Measurements from ENCODE around the gene SERPINA5.

SERPINA5 gene

GRCh38 chr14:94620597-94620996 is 39.4 kb downstream of the SERPINA5 start:
- no peak overlapping the region for H3K4me3 ChIP-seq (ENCODE audit: low read depth, low read length)
- H2AFZ ChIP-seq (ENCODE audit: insufficient read depth, low read length, poor library complexity): no peak overlapping the region
- H3K4me2 ChIP-seq (ENCODE audit: low read length): no peak overlapping the region
- H2BK5ac ChIP-seq (ENCODE audit: low read depth, low read length, poor library complexity): no peak overlapping the region
- no peak overlapping the region for H3K27ac ChIP-seq (ENCODE audit: low read depth, low read length)
- no peaks in the 10 kb centered on the region for H3K79me2 ChIP-seq (ENCODE audit: control insufficient read depth, insufficient read depth, low read length, poor library complexity)
- H3K4me1 ChIP-seq (ENCODE audit: control insufficient read depth in 1 of 2, insufficient read depth in 2 of 2, low read length in 2 of 2): no peaks in the 10 kb centered on the region
- no peak for DNase-seq
- no CpG with 5 or more reads among the region's 6 CpGs for WGBS (ENCODE audit: extremely low coverage, insufficient coverage, insufficient read length)
- no peak overlapping the region for H2AK5ac ChIP-seq (ENCODE audit: low read length)
- H4K91ac ChIP-seq (ENCODE audit: low read depth, low read length): no peak overlapping the region
- no peak overlapping the region for H3K14ac ChIP-seq (ENCODE audit: low read length)
- H3K36me3 ChIP-seq (ENCODE audit: control insufficient read depth in 1 of 2, insufficient read depth in 2 of 2, low read length in 2 of 2): no peaks in the 10 kb centered on the region
- H3K27me3 ChIP-seq (ENCODE audit: insufficient read depth, low read length): no peaks in the 10 kb centered on the region
- H2BK120ac ChIP-seq (ENCODE audit: insufficient read depth, low read length, poor library complexity): no peak overlapping the region
- no peak overlapping the region for H3K23ac ChIP-seq (ENCODE audit: low read length)
- peaks cover 18% of the 10 kb centered on the region for H3K9me3 ChIP-seq (ENCODE audit: insufficient read depth, low read depth, low read length)
- no peak overlapping the region for H3K18ac ChIP-seq (ENCODE audit: low read length)
- H3K4ac ChIP-seq (ENCODE audit: low read depth, low read length): no peak overlapping the region
- H4K8ac ChIP-seq (ENCODE audit: low read depth, low read length): no peak overlapping the region
- H3K9ac ChIP-seq (ENCODE audit: low read length): no peak overlapping the region
- no peaks in the 10 kb centered on the region for H3K79me1 ChIP-seq (ENCODE audit: low read length)
- H4K12ac ChIP-seq (ENCODE audit: low read depth, low read length): no peak overlapping the region
- H2BK12ac ChIP-seq (ENCODE audit: low read length): no peak overlapping the region

DNA sequence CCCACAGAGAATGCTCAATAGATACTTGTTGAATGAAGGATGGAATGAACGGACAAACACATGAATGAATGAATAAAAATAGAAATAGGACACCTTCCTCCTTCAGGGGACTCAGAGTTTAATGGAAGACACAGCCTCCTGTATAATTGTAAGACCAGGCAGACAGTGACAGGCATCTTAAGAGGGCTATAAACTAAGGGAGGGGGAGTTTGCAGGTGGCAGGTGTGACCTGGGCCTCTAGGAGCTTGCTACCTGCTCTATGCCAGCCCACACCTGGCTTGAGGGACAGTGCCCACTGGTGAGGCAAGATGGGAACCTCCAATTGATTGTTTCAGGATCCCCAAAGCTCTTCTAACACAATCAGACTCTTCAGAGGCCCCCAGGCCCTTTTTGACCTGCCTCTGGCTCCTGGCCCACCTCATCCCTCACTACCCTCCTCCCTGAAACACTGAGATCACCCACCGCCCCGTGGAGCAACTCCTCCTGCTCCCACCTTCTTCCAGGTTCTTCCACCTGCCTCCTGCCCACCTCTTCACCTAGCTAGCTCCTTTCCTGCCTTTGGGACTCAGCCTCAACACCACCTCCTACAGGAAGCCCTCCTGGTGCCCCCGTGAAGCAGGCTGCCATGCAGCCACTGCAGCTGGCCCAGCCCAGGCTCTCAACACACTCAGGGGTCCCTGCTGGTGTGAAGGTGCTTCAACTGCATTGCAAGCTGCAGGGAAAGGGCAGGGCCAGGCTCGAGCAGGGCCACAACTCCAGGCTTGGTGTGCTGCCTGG is 40.3 kb downstream of the SERPINA5 start:
- H2BK12ac ChIP-seq (ENCODE audit: low read length): no peak overlapping the region
- H3K27ac ChIP-seq (ENCODE audit: low read depth, low read length): no peak overlapping the region
- no peak overlapping the region for H4K91ac ChIP-seq (ENCODE audit: low read depth, low read length)
- no peak overlapping the region for H2BK5ac ChIP-seq (ENCODE audit: low read depth, low read length, poor library complexity)
- no peak overlapping the region for H3K23ac ChIP-seq (ENCODE audit: low read length)
- H3K18ac ChIP-seq (ENCODE audit: low read length): no peak overlapping the region
- no peak for DNase-seq
- H3K9ac ChIP-seq (ENCODE audit: low read length): no peak overlapping the region
- H3K79me1 ChIP-seq (ENCODE audit: low read length): no peaks in the 10 kb centered on the region
- no peak overlapping the region for H2BK120ac ChIP-seq (ENCODE audit: insufficient read depth, low read length, poor library complexity)
- H3K4me3 ChIP-seq (ENCODE audit: low read depth, low read length): peak overlapping the region; percentile 4
- H3K4me1 ChIP-seq (ENCODE audit: control insufficient read depth in 1 of 2, insufficient read depth in 2 of 2, low read length in 2 of 2): no peaks in the 10 kb centered on the region
- no peak overlapping the region for H4K12ac ChIP-seq (ENCODE audit: low read depth, low read length)
- WGBS (ENCODE audit: extremely low coverage, insufficient coverage, insufficient read length): no CpG with 5 or more reads among the region's 5 CpGs
- no peak overlapping the region for H3K4ac ChIP-seq (ENCODE audit: low read depth, low read length)
- no peak overlapping the region for H2AK5ac ChIP-seq (ENCODE audit: low read length)
- no peaks in the 10 kb centered on the region for H3K79me2 ChIP-seq (ENCODE audit: control insufficient read depth, insufficient read depth, low read length, poor library complexity)
- no peaks in the 10 kb centered on the region for H3K27me3 ChIP-seq (ENCODE audit: insufficient read depth, low read length)
- H4K8ac ChIP-seq (ENCODE audit: low read depth, low read length): no peak overlapping the region
- H2AFZ ChIP-seq (ENCODE audit: insufficient read depth, low read length, poor library complexity): no peak overlapping the region
- H3K36me3 ChIP-seq (ENCODE audit: control insufficient read depth in 1 of 2, insufficient read depth in 2 of 2, low read length in 2 of 2): no peaks in the 10 kb centered on the region
- H3K14ac ChIP-seq (ENCODE audit: low read length): no peak overlapping the region
- peaks cover 15% of the 10 kb centered on the region for H3K9me3 ChIP-seq (ENCODE audit: insufficient read depth, low read depth, low read length)
- no peak overlapping the region for H3K4me2 ChIP-seq (ENCODE audit: low read length)

- no peak overlapping the region for H4K91ac ChIP-seq (ENCODE audit: low read depth, low read length)
- no peak overlapping the region for H2BK12ac ChIP-seq (ENCODE audit: low read length)
- H2AK5ac ChIP-seq (ENCODE audit: low read length): no peak overlapping the region
- H4K8ac ChIP-seq (ENCODE audit: low read depth, low read length): no peak overlapping the region
- no peak overlapping the region for H2BK120ac ChIP-seq (ENCODE audit: insufficient read depth, low read length, poor library complexity)
- WGBS (ENCODE audit: extremely low coverage, insufficient coverage, insufficient read length): no CpG with 5 or more reads among the region's 6 CpGs
- H3K79me1 ChIP-seq (ENCODE audit: low read length): no peaks in the 10 kb centered on the region
- no peaks in the 10 kb centered on the region for H3K4me1 ChIP-seq (ENCODE audit: control insufficient read depth in 1 of 2, insufficient read depth in 2 of 2, low read length in 2 of 2)
- peaks cover 15% of the 10 kb centered on the region for H3K9me3 ChIP-seq (ENCODE audit: insufficient read depth, low read depth, low read length)
- H3K4me3 ChIP-seq (ENCODE audit: low read depth, low read length): no peak overlapping the region
- no peak overlapping the region for H3K9ac ChIP-seq (ENCODE audit: low read length)
- no peak overlapping the region for H2AFZ ChIP-seq (ENCODE audit: insufficient read depth, low read length, poor library complexity)
- no peak for DNase-seq
- H3K36me3 ChIP-seq (ENCODE audit: control insufficient read depth in 1 of 2, insufficient read depth in 2 of 2, low read length in 2 of 2): no peaks in the 10 kb centered on the region
- no peaks in the 10 kb centered on the region for H3K27me3 ChIP-seq (ENCODE audit: insufficient read depth, low read length)
- no peak overlapping the region for H3K14ac ChIP-seq (ENCODE audit: low read length)
- H3K18ac ChIP-seq (ENCODE audit: low read length): no peak overlapping the region
- no peak overlapping the region for H4K12ac ChIP-seq (ENCODE audit: low read depth, low read length)
- H3K4ac ChIP-seq (ENCODE audit: low read depth, low read length): no peak overlapping the region
- no peak overlapping the region for H3K27ac ChIP-seq (ENCODE audit: low read depth, low read length)
- no peak overlapping the region for H3K4me2 ChIP-seq (ENCODE audit: low read length)
- no peak overlapping the region for H2BK5ac ChIP-seq (ENCODE audit: low read depth, low read length, poor library complexity)
- H3K23ac ChIP-seq (ENCODE audit: low read length): no peak overlapping the region
- no peaks in the 10 kb centered on the region for H3K79me2 ChIP-seq (ENCODE audit: control insufficient read depth, insufficient read depth, low read length, poor library complexity)
Measured at GRCh38 chr14:94622653-94623421, 41.6 kb downstream of the SERPINA5 start.

DNA sequence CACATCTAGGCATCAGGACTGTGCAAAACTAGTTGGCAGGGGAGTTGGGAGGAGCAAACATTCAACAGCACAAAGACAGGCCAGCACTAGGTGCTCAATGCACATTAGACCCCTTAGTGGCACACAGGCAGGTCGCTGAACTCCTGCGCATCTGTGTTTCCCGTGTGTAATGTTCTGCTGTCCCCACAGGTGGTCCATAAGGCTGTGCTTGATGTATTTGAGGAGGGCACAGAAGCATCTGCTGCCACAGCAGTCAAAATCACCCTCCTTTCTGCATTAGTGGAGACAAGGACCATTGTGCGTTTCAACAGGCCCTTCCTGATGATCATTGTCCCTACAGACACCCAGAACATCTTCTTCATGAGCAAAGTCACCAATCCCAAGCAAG is 42.2 kb downstream of the SERPINA5 start:
- H4K12ac ChIP-seq (ENCODE audit: low read depth, low read length): no peak overlapping the region
- H3K4ac ChIP-seq (ENCODE audit: low read depth, low read length): no peak overlapping the region
- H3K4me2 ChIP-seq (ENCODE audit: low read length): no peak overlapping the region
- H2BK12ac ChIP-seq (ENCODE audit: low read length): no peak overlapping the region
- WGBS (ENCODE audit: extremely low coverage, insufficient coverage, insufficient read length): no CpG with 5 or more reads among the region's 4 CpGs
- H2AK5ac ChIP-seq (ENCODE audit: low read length): no peak overlapping the region
- H3K36me3 ChIP-seq (ENCODE audit: control insufficient read depth in 1 of 2, insufficient read depth in 2 of 2, low read length in 2 of 2): no peaks in the 10 kb centered on the region
- H3K4me3 ChIP-seq (ENCODE audit: low read depth, low read length): no peak overlapping the region
- H3K4me1 ChIP-seq (ENCODE audit: control insufficient read depth in 1 of 2, insufficient read depth in 2 of 2, low read length in 2 of 2): no peaks in the 10 kb centered on the region
- H4K91ac ChIP-seq (ENCODE audit: low read depth, low read length): no peak overlapping the region
- no peaks in the 10 kb centered on the region for H3K79me2 ChIP-seq (ENCODE audit: control insufficient read depth, insufficient read depth, low read length, poor library complexity)
- H3K23ac ChIP-seq (ENCODE audit: low read length): peak overlapping the region; percentile 14
- no peak overlapping the region for H2BK120ac ChIP-seq (ENCODE audit: insufficient read depth, low read length, poor library complexity)
- H3K9me3 ChIP-seq (ENCODE audit: insufficient read depth, low read depth, low read length): peaks cover 15% of the 10 kb centered on the region
- no peak overlapping the region for H3K18ac ChIP-seq (ENCODE audit: low read length)
- no peak overlapping the region for H3K27ac ChIP-seq (ENCODE audit: low read depth, low read length)
- H2AFZ ChIP-seq (ENCODE audit: insufficient read depth, low read length, poor library complexity): no peak overlapping the region
- no peaks in the 10 kb centered on the region for H3K27me3 ChIP-seq (ENCODE audit: insufficient read depth, low read length)
- H4K8ac ChIP-seq (ENCODE audit: low read depth, low read length): no peak overlapping the region
- H3K79me1 ChIP-seq (ENCODE audit: low read length): no peaks in the 10 kb centered on the region
- no peak for DNase-seq
- H3K14ac ChIP-seq (ENCODE audit: low read length): no peak overlapping the region
- H2BK5ac ChIP-seq (ENCODE audit: low read depth, low read length, poor library complexity): no peak overlapping the region
- no peak overlapping the region for H3K9ac ChIP-seq (ENCODE audit: low read length)
